Endothelial cell of umbilical vein (primary cell): ENCODE results near the gene CLDN9. TPM values are rescaled to one million over a fixed set of nuclear protein-coding genes. Genes with fewer than 3 reads are reported as not detected.

ENCODE experiments used
- BruUV-seq: library from RNA; stranded (reverse); fragments of 400-500 nt; replicated peaks from 2 replicates; lab custom pipeline; 2021; lab: Mats Ljungman, UMichigan
- CTCF ChIA-PET: fragments of 300-600, 350-600 bp; sonication (Branson Sonifier 250); formaldehyde crosslinking; loops from one replicate; lab custom pipeline; 2021; ENCODE audit warnings: antibody characterized with exemption, inconsistent platforms; lab: Charles Lee
- POLR2A ChIA-PET: fragments of 300-600, 350-600 bp; sonication (Branson Sonifier 250); formaldehyde crosslinking; loops from one replicate; lab custom pipeline; 2021; ENCODE audit warnings: antibody characterized with exemption, inconsistent platforms; lab: Charles Lee
- DNase-seq: peaks from one replicate; pipeline ENCODE4 v3.0.0-alpha.2; 2011; ENCODE audit warnings: low read depth, low spot score
- FAIRE-seq: peaks from 2 replicates; lab custom pipeline; 2011; peaks lifted over from hg19 to GRCh38; lab: Jason Lieb, UNC
- H2AFZ ChIP-seq: 2 replicates; pipeline ENCODE4 v1.6.0; 2012; ENCODE audit warnings: low read depth, low read length, control low read depth, inconsistent platforms
- H3K27ac ChIP-seq: 2 replicates; pipeline ENCODE4 v1.5.1; 2011; ENCODE audit warnings: low read depth, mild to moderate bottlenecking, control low read depth, low read length, moderate library complexity; ENCODE audit not compliant: insufficient read depth
- H3K27me3 ChIP-seq, 2 experiments: 2 replicates each; pipeline versions ENCODE4 v1.6.0 to v1.6.1; 2011; ENCODE audit warnings: low read length in 2 of 2, mixed read lengths in 1 of 2; ENCODE audit not compliant: control insufficient read depth in 2 of 2, insufficient read depth in 2 of 2
- H3K36me3 ChIP-seq, 2 experiments: 2 replicates in 1 of 2; 3 replicates in 1 of 2; pipeline ENCODE4 v1.5.1; 2011; ENCODE audit warnings: low read length in 2 of 2, mild to moderate bottlenecking in 1 of 2, moderate library complexity in 1 of 2; ENCODE audit not compliant: control insufficient read depth in 2 of 2, insufficient read depth in 2 of 2; ENCODE audit errors: extremely low read depth in 1 of 2
- H3K4me1 ChIP-seq: 3 replicates; pipeline ENCODE4 v1.5.1; 2011; ENCODE audit warnings: mild to moderate bottlenecking, low read length; ENCODE audit not compliant: control insufficient read depth, insufficient read depth; ENCODE audit errors: extremely low read depth
- H3K4me2 ChIP-seq: 2 replicates; pipeline ENCODE4 v1.6.1; 2011; ENCODE audit warnings: low read length, control low read depth, mixed read lengths; ENCODE audit not compliant: insufficient read depth
- H3K4me3 ChIP-seq, 3 experiments: fragments of 200-600 bp in 1 of 3; sonication (generic), shearing (Covaris generic) in 1 of 3; replicated peaks in 1 of 3; 2 replicates each; pipeline ENCODE4 v1.5.1; 2011 to 2016; ENCODE audit warnings: control low read depth in 3 of 3, low read length in 3 of 3, mild to moderate bottlenecking in 2 of 3, inconsistent platforms in 1 of 3, low read depth in 1 of 3, moderate library complexity in 1 of 3; ENCODE audit not compliant: insufficient read depth in 1 of 3
- H3K79me2 ChIP-seq: 2 replicates; pipeline ENCODE4 v1.6.0; 2012; ENCODE audit warnings: low read length, inconsistent platforms; ENCODE audit not compliant: control insufficient read depth, insufficient read depth
- H3K9ac ChIP-seq: replicated peaks from 2 replicates; pipeline ENCODE3; 2011; ENCODE audit warnings: low read length, control low read depth; ENCODE audit not compliant: insufficient read depth; ENCODE audit errors: extremely low read depth
- H3K9me1 ChIP-seq: replicated peaks from 3 replicates; pipeline ENCODE4 v1.6.0; 2011; ENCODE audit warnings: mild to moderate bottlenecking, low read length; ENCODE audit not compliant: control insufficient read depth, insufficient read depth; ENCODE audit errors: extremely low read depth
- H3K9me3 ChIP-seq: replicated peaks from 2 replicates; pipeline ENCODE4 v1.5.1; 2012; ENCODE audit warnings: low read length, inconsistent platforms; ENCODE audit not compliant: control insufficient read depth, insufficient read depth
- H4K20me1 ChIP-seq: replicated peaks from 2 replicates; pipeline ENCODE3; 2011; ENCODE audit warnings: mild to moderate bottlenecking, low read length; ENCODE audit not compliant: control insufficient read depth, insufficient read depth; ENCODE audit errors: extremely low read depth
- EZH2 ChIP-seq: IDR thresholded peaks from 2 replicates; pipeline ENCODE4 v1.6.1; 2012; ENCODE audit warnings: borderline replicate concordance, low read depth, mild to moderate bottlenecking, moderate library complexity, low read length, inconsistent platforms; ENCODE audit not compliant: severe bottlenecking
- FOS ChIP-seq: IDR thresholded peaks from 2 replicates; pipeline ENCODE4 v1.6.1; 2011; ENCODE audit warnings: mild to moderate bottlenecking, low read length, moderate library complexity, borderline replicate concordance; ENCODE audit not compliant: insufficient read depth
- GATA2 ChIP-seq: IDR thresholded peaks from 2 replicates; pipeline ENCODE4 v1.7.0; 2011; ENCODE audit warnings: low read depth, mild to moderate bottlenecking, moderate library complexity, mixed read lengths, low read length; ENCODE audit not compliant: insufficient read length, insufficient read depth
- JUN ChIP-seq: IDR thresholded peaks from 2 replicates; pipeline ENCODE4 v1.6.1; 2011; ENCODE audit warnings: borderline replicate concordance, low read depth; ENCODE audit not compliant: insufficient read length, insufficient read depth
- MYC ChIP-seq: IDR thresholded peaks from one replicate; pipeline ENCODE4 v1.6.1; 2011; ENCODE audit warnings: mild to moderate bottlenecking, low read depth, low read length
- POLR2A ChIP-seq: IDR thresholded peaks from 2 replicates; pipeline ENCODE4 v1.6.1; 2012; ENCODE audit warnings: low read depth, mild to moderate bottlenecking, control low read depth, low read length
- POLR2AphosphoS5 ChIP-seq: IDR thresholded peaks from 2 replicates; pipeline ENCODE4 v1.6.1; 2012; ENCODE audit warnings: low read depth, mild to moderate bottlenecking, control low read depth, low read length, moderate library complexity; ENCODE audit not compliant: insufficient read depth
- dilution Hi-C: fragments of 300-500 bp; cut with MboI; formaldehyde crosslinking; loops from one replicate; pipeline ENCODE4 v1.15.0; 2019; ENCODE audit warnings: low sequenced_read_pairs; ENCODE audit not compliant: extremely low pct_ligation_motif_present
- intact Hi-C: fragments of 100-400 bp; cut with micrococcal nuclease; formaldehyde crosslinking; loops from one replicate; pipeline ENCODE4 v1.10.0; 2022
- polyA plus RNA-seq, 4 experiments: library from polyadenylated mRNA; depleted of rRNA in 3 of 4; stranded (reverse) in 3 of 4; unstranded in 1 of 4; fragments of >200 nt; gene quantifications; 2 replicates each; pipeline versions ENCODE4 v1.2.1 to v1.2.3, GENCODE V29; 2011 to 2012; ENCODE audit warnings: missing spikeins in 1 of 4
- total RNA-seq: library from RNA; stranded (reverse); gene quantifications from 2 replicates; pipeline ENCODE4 v1.2.3, GENCODE V29; 2021
- TF ChIP-seq, protein P1 (sequence below): IDR thresholded peaks from 2 replicates; pipeline ENCODE4 v1.6.1; 2011; ENCODE audit not compliant: insufficient read depth, insufficient read length
- TF ChIP-seq, protein P2 (sequence below), 2 donors: IDR thresholded peaks; 1 replicate in 1 of 2; 2 replicates in 1 of 2; pipeline ENCODE4 v1.5.1; 2011; ENCODE audit warnings: low read length in 2 of 2, mild to moderate bottlenecking in 2 of 2, moderate library complexity in 2 of 2, control low read depth in 1 of 2, inconsistent platforms in 1 of 2, low read depth in 1 of 2; ENCODE audit not compliant: insufficient read depth in 1 of 2; ENCODE audit errors: extremely low read depth in 1 of 2

CLDN9 gene
- total and polyA plus RNA-seq, 2 donors (not counting 3 experiments of a cell fraction or from before 2014, with no cell fraction given), result 0.06 TPM; not detected in 1

DNA sequence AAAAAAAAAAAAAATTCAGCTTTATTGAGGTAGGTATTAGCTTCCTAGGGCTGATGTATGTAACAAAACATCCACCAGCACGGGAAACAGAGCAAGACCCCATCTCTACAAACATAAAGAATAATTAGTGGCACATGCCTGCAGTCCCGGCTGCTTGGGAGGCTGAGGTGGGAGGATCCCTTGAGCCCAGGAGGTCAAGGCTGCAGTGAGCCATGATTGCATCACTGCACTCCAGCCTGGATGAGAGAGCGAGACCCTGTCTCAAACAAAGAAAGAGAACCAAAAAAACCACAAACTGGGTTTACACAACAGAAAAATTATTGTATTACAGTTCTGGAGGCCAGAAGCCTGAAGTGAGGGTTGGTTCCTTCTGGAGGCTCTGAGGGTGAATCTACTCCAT, 29.7 kb downstream of the CLDN9 start:
- DNase-seq (no peak), FAIRE-seq (no peak)
- TF ChIP-seq EZH2, result no peak
- TF ChIP-seq, protein P1, sequence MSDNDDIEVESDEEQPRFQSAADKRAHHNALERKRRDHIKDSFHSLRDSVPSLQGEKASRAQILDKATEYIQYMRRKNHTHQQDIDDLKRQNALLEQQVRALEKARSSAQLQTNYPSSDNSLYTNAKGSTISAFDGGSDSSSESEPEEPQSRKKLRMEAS, result no peak
- TF ChIP-seq, protein P2, sequence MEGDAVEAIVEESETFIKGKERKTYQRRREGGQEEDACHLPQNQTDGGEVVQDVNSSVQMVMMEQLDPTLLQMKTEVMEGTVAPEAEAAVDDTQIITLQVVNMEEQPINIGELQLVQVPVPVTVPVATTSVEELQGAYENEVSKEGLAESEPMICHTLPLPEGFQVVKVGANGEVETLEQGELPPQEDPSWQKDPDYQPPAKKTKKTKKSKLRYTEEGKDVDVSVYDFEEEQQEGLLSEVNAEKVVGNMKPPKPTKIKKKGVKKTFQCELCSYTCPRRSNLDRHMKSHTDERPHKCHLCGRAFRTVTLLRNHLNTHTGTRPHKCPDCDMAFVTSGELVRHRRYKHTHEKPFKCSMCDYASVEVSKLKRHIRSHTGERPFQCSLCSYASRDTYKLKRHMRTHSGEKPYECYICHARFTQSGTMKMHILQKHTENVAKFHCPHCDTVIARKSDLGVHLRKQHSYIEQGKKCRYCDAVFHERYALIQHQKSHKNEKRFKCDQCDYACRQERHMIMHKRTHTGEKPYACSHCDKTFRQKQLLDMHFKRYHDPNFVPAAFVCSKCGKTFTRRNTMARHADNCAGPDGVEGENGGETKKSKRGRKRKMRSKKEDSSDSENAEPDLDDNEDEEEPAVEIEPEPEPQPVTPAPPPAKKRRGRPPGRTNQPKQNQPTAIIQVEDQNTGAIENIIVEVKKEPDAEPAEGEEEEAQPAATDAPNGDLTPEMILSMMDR (IDR thresholded peaks at IDR 0.05; ENCODE audit: extremely low read depth in 1 of 2, insufficient read depth in 1 of 2, low read depth in 1 of 2, low read length in 2 of 2), result no peak
- no peak for TF ChIP-seq POLR2AphosphoS5
- dilution Hi-C loops (no loop called here), intact Hi-C loops (no loop called here)
- H3K27ac ChIP-seq, result no peak overlapping the region
- no peaks in the 10 kb centered on the region for H3K9me1 ChIP-seq
- CTCF ChIA-PET, result interaction anchor here (1.5 to 14.7 kb wide), 2 partner anchors 11 to 72 kb away, joined by 4 to 200 read pairs; no protein-coding TSS in a partner anchor
- no TSS peak for BruUV-seq
- H3K9me3 ChIP-seq, result no peaks in the 10 kb centered on the region
- H3K4me1 ChIP-seq, result peaks cover 2% of the 10 kb centered on the region
- no peak overlapping the region for H2AFZ ChIP-seq
- H3K27me3 ChIP-seq, result peaks cover 26% of the 10 kb centered on the region in 2 experiments
- POLR2A ChIA-PET, result interaction anchor here (0.6 kb wide), 1 partner anchor 18 kb away, joined by 4 read pairs; no protein-coding TSS in a partner anchor
- H3K79me2 ChIP-seq, result no peaks in the 10 kb centered on the region
- no peak overlapping the region for H3K4me2 ChIP-seq
- no peak overlapping the region for H3K4me3 ChIP-seq
- no peaks in the 10 kb centered on the region for H3K36me3 ChIP-seq
- no peak overlapping the region for H3K9ac ChIP-seq
- H4K20me1 ChIP-seq, result no peaks in the 10 kb centered on the region

DNA sequence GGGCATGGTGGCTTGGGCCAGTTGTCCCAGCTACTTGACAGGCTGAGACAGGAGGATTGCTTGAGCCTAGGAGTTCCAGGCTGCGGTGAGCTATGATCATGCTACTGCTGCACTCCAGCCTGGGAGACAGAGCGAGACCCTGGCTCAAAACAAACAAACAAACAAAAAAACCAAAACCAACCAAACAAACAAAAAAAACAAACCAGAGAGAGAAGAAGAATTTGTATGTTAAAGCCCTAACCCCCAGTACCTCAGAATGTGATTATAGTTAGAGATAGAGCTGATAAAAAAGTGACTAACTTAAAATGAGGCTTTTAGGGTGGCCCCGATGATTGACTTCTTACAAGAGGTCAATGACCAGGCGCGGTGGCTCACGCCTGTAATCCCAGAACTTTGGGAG, 32.0 kb downstream of the CLDN9 start:
- ChIA-PET POLR2A (no interaction called here), CTCF (interaction anchor here (1.5 to 14.7 kb wide), 2 partner anchors 14 to 85 kb away, joined by 7 to 200 read pairs; no protein-coding TSS in a partner anchor)
- H3K27ac ChIP-seq, result no peak overlapping the region
- no peak overlapping the region for H3K4me2 ChIP-seq
- no peak overlapping the region for H2AFZ ChIP-seq
- TF ChIP-seq POLR2A (no peak), FOS (no peak), MYC (no peak), GATA2 (no peak), EZH2 (no peak), POLR2AphosphoS5 (no peak), JUN (no peak)
- TF ChIP-seq, protein P1, result no peak
- TF ChIP-seq, protein P2 (IDR thresholded peaks at IDR 0.05; ENCODE audit: extremely low read depth in 1 of 2, insufficient read depth in 1 of 2, low read depth in 1 of 2, low read length in 2 of 2), result no peak
- H3K9ac ChIP-seq, result no peak overlapping the region
- dilution Hi-C loops (no loop called here), intact Hi-C loops (no loop called here)
- BruUV-seq, result no TSS peak
- no peaks in the 10 kb centered on the region for H3K9me1 ChIP-seq
- no peak for FAIRE-seq
- no peak overlapping the region for H3K4me3 ChIP-seq
- H4K20me1 ChIP-seq, result no peaks in the 10 kb centered on the region
- H3K4me1 ChIP-seq, result peaks cover 2% of the 10 kb centered on the region
- H3K79me2 ChIP-seq, result no peaks in the 10 kb centered on the region
- H3K9me3 ChIP-seq, result no peaks in the 10 kb centered on the region
- peaks cover 18 to 26% of the 10 kb centered on the region in 2 experiments for H3K27me3 ChIP-seq
- no peak for DNase-seq
- no peaks in the 10 kb centered on the region for H3K36me3 ChIP-seq
